ENCODE measurements around the gene ADAMTSL4.
"Not testable (repeated sequence)": the region's sequence is repeated elsewhere in the genome, so short reads cannot be mapped to it uniquely, and the experiment has no call there.

Gene ADAMTSL4

DNA sequence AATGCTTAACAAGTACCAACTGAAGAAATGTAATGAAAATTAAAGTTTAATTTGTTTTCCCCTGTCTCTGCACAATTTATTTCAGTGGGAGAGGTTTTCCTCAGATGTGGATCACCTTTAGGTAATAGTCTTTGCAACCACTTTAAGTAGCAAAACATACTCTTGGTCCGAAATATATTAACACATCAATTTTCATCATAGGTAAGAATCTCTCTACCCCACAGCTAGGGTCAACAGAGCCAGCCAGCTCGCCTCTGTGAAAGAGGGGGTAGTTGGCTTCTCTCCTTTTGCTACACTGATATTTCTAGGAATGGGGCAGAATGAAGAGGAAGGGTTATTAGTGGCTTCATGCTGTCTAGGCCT lies 55.0 kb downstream of the ADAMTSL4 start:
- no peaks in the 10 kb centered on the region for H3K27me3 ChIP-seq (ENCODE audit: insufficient read depth, low read length)
- no peaks in the 10 kb centered on the region for H3K9me3 ChIP-seq (ENCODE audit: insufficient read depth, low read depth, low read length)
- H3K4me3 ChIP-seq (ENCODE audit: low read length): peak overlapping the region; percentile 26; the same call in 1 of the 2 replicates
- 56% methylated on average over 1 of the region's 2 CpGs for WGBS
- peaks cover 7% of the 10 kb centered on the region; the same call in 1 of the 2 replicates for H3K36me3 ChIP-seq (ENCODE audit: insufficient read depth, low read length)
- peak overlapping the region; percentile 98 for H3K27ac ChIP-seq (ENCODE audit: low read depth, low read length)
- H3K4me1 ChIP-seq (ENCODE audit: insufficient read depth, low read length): peaks cover 18% of the 10 kb centered on the region
- peak overlapping the region; percentile 75 for H3K9ac ChIP-seq (ENCODE audit: low read depth, low read length)

DNA sequence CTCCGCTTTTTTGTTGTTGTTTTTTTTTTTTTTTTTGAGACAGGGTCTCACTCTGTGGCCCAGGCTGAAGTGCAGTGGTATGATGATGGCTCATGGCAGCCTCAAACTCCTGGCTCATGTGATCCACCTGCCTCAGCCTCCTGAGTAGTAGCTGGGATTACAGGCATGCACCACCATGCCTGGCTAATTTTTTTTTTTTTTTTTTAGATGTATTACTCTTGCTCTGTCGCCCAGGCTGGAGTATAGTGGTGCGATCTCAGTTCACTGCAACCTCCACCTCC lies 56.2 kb downstream of the ADAMTSL4 start:
- Histone ChIP-seq H3K4me1 (ENCODE audit: insufficient read depth, low read length) (peaks cover 28% of the 10 kb centered on the region), H3K27ac (ENCODE audit: low read depth, low read length) (peak overlapping the region; percentile 98)
- WGBS: 87% methylated on average over 3 of the region's 3 CpGs

DNA sequence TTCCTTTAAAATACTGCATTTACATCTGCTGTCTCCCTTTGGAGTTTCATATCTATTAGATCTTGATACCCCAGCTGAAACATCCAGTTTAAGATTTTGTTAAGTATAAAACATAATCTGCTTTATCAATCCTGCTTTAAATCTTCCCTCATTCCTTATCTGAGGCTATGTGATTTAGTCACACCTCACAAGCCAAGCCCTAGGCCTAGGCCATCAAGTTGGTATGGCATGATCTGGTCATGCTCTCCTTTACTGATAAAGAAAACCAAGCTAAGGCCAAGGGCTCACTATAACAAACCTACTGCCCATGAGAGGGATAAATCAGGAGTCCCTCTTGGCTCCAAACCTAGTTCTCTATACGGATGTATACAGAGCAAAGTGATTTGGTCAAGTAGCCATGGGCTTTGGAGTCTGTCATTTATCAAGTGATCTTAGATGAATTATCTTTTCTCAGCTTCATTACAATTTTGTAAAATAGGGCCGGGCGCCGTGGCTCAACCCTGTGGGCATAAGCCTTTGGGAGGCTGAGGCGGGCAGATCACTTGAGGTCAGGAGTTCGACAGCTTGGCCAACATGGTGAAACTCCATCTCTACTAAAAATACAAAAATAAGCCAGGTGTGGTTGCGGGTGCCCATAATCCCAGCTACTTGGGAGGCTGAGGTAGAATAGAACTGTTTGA lies 57.4 kb downstream of the ADAMTSL4 start:
- Histone ChIP-seq H3K27me3 (ENCODE audit: insufficient read depth, low read length) (no peaks in the 10 kb centered on the region), H3K4me3 (ENCODE audit: low read length) (no peak overlapping the region), H3K4me1 (ENCODE audit: insufficient read depth, low read length) (peaks cover 28% of the 10 kb centered on the region), H3K36me3 (ENCODE audit: insufficient read depth, low read length) (peaks cover 10% of the 10 kb centered on the region), H3K9ac (ENCODE audit: low read depth, low read length) (no peak overlapping the region), H3K27ac (ENCODE audit: low read depth, low read length) (0 out of 2 replicates have a peak overlapping the region, but pooled peaks have one; percentile 51), H3K9me3 (ENCODE audit: insufficient read depth, low read depth, low read length) (no peaks in the 10 kb centered on the region)
- 97% methylated on average over 7 of the region's 7 CpGs for WGBS

More for the DNA sequence above, 56.2 kb downstream of the ADAMTSL4 start:
- not testable (repeated sequence) for H3K27me3 ChIP-seq (ENCODE audit: insufficient read depth, low read length); H3K9ac ChIP-seq (ENCODE audit: low read depth, low read length); H3K9me3 ChIP-seq (ENCODE audit: insufficient read depth, low read depth, low read length); H3K36me3 ChIP-seq (ENCODE audit: insufficient read depth, low read length); H3K4me3 ChIP-seq (ENCODE audit: low read length)

DNA sequence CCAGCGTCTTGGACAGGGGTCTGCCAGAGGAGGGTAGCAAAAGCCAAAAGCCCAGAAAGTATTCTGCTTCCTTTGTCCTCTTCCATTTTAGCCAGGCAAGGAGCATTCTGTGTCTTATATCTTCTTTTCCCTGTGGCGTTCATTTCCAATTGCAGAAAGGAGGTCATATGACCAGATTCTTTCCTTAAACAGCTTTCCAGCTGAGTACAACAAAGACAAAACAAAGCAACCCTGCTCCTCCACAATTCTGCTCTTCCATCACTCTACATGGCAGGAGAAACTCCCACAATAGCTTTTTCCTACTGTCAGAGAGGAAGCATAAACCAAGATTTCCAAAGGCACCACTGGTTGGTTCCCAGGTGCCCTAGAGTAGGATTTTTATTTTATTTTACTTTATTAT lies 60.5 kb downstream of the ADAMTSL4 start:
- Histone ChIP-seq H3K4me1 (ENCODE audit: insufficient read depth, low read length) (peaks cover 23% of the 10 kb centered on the region), H3K27me3 (ENCODE audit: insufficient read depth, low read length) (no peaks in the 10 kb centered on the region), H3K9ac (ENCODE audit: low read depth, low read length) (peak overlapping the region; percentile 22; the same call in 1 of the 2 replicates), H3K4me3 (ENCODE audit: low read length) (no peak overlapping the region), H3K9me3 (ENCODE audit: insufficient read depth, low read depth, low read length) (no peaks in the 10 kb centered on the region), H3K36me3 (ENCODE audit: insufficient read depth, low read length) (peaks cover 33% of the 10 kb centered on the region), H3K27ac (ENCODE audit: low read depth, low read length) (peak overlapping the region; percentile 89)
- whole genome bisulfite sequencing: 73% methylated on average over 2 of the region's 2 CpGs

All from HUES64 (cell line).